HEK293 (cell line): ENCODE measurements around the gene SNRPD3.
A peak's percentile ranks its signal among the peaks of the same experiment; 100 is the strongest.

Source experiments
- CTCF ChIA-PET: fragments of 350-600 bp; formaldehyde crosslinking; extraction: SDS; loops from one replicate; lab custom pipeline; 2021; ENCODE audit warnings: antibody characterized with exemption; lab: Yijun Ruan, JAX
- POLR2A ChIA-PET: fragments of 300-600 bp; formaldehyde crosslinking; extraction: SDS; loops from one replicate; lab custom pipeline; 2020; ENCODE audit warnings: antibody characterized with exemption, inconsistent platforms; lab: Yijun Ruan, JAX
- H3K27ac ChIP-seq: fragments of 200-500 bp; sonication (Bioruptor generic); 2 replicates; pipeline ENCODE4 v1.5.1; 2014; ENCODE audit warnings: low read depth, low read length, control low read depth, inconsistent platforms; ENCODE audit errors: extremely low read depth
- H3K36me3 ChIP-seq, 2 experiments: fragments of 200-500 bp in 1 of 2; sonication (Bioruptor generic) in 1 of 2; 1 replicate in 1 of 2; 2 replicates in 1 of 2; pipeline ENCODE4 v1.5.1; 2014 to 2017; ENCODE audit warnings: inconsistent platforms in 2 of 2, low read length in 2 of 2; ENCODE audit not compliant: control insufficient read depth in 2 of 2, insufficient read depth in 1 of 2
- H3K4me1 ChIP-seq: fragments of 200-500 bp; sonication (Bioruptor generic); 2 replicates; pipeline ENCODE4 v1.5.1; 2014; ENCODE audit warnings: mild to moderate bottlenecking, low read length, inconsistent platforms; ENCODE audit not compliant: control insufficient read depth, insufficient read depth
- H3K4me3 ChIP-seq: 2 replicates; pipeline ENCODE4 v1.5.1; 2011; ENCODE audit warnings: low read depth, mild to moderate bottlenecking, control low read depth, low read length, moderate library complexity
- H3K9me3 ChIP-seq: fragments of 200-500 bp; sonication (Bioruptor generic); 2 replicates; pipeline ENCODE4 v1.5.1; 2014; ENCODE audit warnings: low read depth, low read length, inconsistent platforms; ENCODE audit not compliant: control insufficient read depth, insufficient read depth
- BCL11B ChIP-seq: fragments of 450-650 bp; formaldehyde crosslinking; IDR thresholded peaks from 2 replicates; pipeline ENCODE4 v1.5.1; 2016; ENCODE audit warnings: low read depth, missing biosample characterization, missing genetic modification characterization
- GLIS1 ChIP-seq: fragments of 450-650 bp; formaldehyde crosslinking; IDR thresholded peaks from 2 replicates; pipeline ENCODE4 v1.5.1; 2016; ENCODE audit warnings: missing biosample characterization, missing genetic modification characterization
- KLF1 ChIP-seq: fragments of 450-650 bp; formaldehyde crosslinking; IDR thresholded peaks from 2 replicates; pipeline ENCODE4 v1.5.1; 2016; ENCODE audit warnings: missing biosample characterization, missing genetic modification characterization
- ZBTB17 ChIP-seq: fragments of 450-650 bp; formaldehyde crosslinking; IDR thresholded peaks from 2 replicates; pipeline ENCODE4 v1.5.1; 2016; ENCODE audit warnings: missing biosample characterization, missing genetic modification characterization
- ZFP69B ChIP-seq: fragments of 450-650 bp; formaldehyde crosslinking; IDR thresholded peaks from 2 replicates; pipeline ENCODE4 v1.5.1; 2016; ENCODE audit warnings: missing biosample characterization, missing genetic modification characterization
- ZIC2 ChIP-seq: fragments of 450-650 bp; formaldehyde crosslinking; IDR thresholded peaks from 2 replicates; pipeline ENCODE4 v1.5.1; 2016; ENCODE audit warnings: missing biosample characterization, missing genetic modification characterization
- ZNF10 ChIP-seq: fragments of 450-650 bp; formaldehyde crosslinking; IDR thresholded peaks from 2 replicates; pipeline ENCODE4 v1.5.1; 2017; ENCODE audit warnings: missing biosample characterization, missing genetic modification characterization
- ZNF223 ChIP-seq: fragments of 450-650 bp; formaldehyde crosslinking; IDR thresholded peaks from 2 replicates; pipeline ENCODE4 v1.5.1; 2016; ENCODE audit warnings: missing biosample characterization, missing genetic modification characterization
- ZNF366 ChIP-seq: fragments of 450-650 bp; formaldehyde crosslinking; conservative IDR thresholded peaks from 2 replicates; pipeline ENCODE4 v1.5.1; 2016; ENCODE audit warnings: missing biosample characterization, missing genetic modification characterization
- ZNF404 ChIP-seq: fragments of 450-650 bp; formaldehyde crosslinking; IDR thresholded peaks from 2 replicates; pipeline ENCODE4 v1.5.1; 2017; ENCODE audit warnings: missing biosample characterization, missing genetic modification characterization
- ZNF585B ChIP-seq: fragments of 450-650 bp; formaldehyde crosslinking; IDR thresholded peaks from 2 replicates; pipeline ENCODE4 v1.5.1; 2016; ENCODE audit warnings: missing biosample characterization, missing genetic modification characterization
- ZNF621 ChIP-seq: fragments of 450-650 bp; formaldehyde crosslinking; IDR thresholded peaks from 2 replicates; pipeline ENCODE4 v1.5.1; 2017; ENCODE audit warnings: missing biosample characterization, missing genetic modification characterization
- ZNF623 ChIP-seq: fragments of 450-650 bp; formaldehyde crosslinking; IDR thresholded peaks from 2 replicates; pipeline ENCODE4 v1.5.1; 2016; ENCODE audit warnings: missing biosample characterization, missing genetic modification characterization
- ZNF660 ChIP-seq: fragments of 450-650 bp; IDR thresholded peaks from 2 replicates; pipeline ENCODE4 v1.5.1; 2018; ENCODE audit warnings: missing biosample characterization, mild to moderate bottlenecking, missing genetic modification characterization
- TF ChIP-seq, protein P1 (sequence below): fragments of 450-650 bp; IDR thresholded peaks from 2 replicates; pipeline ENCODE4 v1.5.1; 2018; ENCODE audit warnings: missing biosample characterization, mild to moderate bottlenecking, missing genetic modification characterization
- TF ChIP-seq, protein P2 (sequence below): fragments of 450-650 bp; formaldehyde crosslinking; IDR thresholded peaks from 2 replicates; pipeline ENCODE4 v1.5.1; 2017; ENCODE audit warnings: missing biosample characterization, missing genetic modification characterization
- TF ChIP-seq, protein P3 (sequence below): fragments of 450-650 bp; formaldehyde crosslinking; IDR thresholded peaks from 2 replicates; pipeline ENCODE4 v1.5.1; 2016; ENCODE audit warnings: missing biosample characterization, missing genetic modification characterization
- TF ChIP-seq, protein P4 (sequence below): fragments of 450-650 bp; formaldehyde crosslinking; conservative IDR thresholded peaks from 2 replicates; pipeline ENCODE4 v1.5.1; 2016; ENCODE audit warnings: low read depth, missing biosample characterization, missing genetic modification characterization

SNRPD3 gene

DNA sequence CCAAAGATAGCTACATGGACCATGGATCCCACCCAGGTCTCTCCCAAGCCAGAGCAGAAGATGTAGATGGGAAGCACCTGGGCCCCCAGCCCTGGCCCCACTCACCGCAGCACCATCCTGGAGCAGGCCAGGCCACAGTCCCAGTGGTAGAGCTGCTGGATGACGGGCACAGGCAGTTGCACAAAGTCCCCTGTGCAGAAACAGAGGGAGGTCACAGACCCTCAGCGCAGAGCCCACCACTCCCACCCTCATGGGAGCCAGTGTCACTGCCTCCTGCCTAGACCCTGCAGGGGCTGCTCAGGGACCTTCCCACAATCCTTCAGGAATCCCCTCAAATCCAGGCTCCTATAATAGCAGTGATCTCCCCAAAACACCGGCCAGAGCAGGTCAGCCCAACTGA lies 7.0 kb upstream of the SNRPD3 start (continued):
- TF ChIP-seq, protein P1, sequence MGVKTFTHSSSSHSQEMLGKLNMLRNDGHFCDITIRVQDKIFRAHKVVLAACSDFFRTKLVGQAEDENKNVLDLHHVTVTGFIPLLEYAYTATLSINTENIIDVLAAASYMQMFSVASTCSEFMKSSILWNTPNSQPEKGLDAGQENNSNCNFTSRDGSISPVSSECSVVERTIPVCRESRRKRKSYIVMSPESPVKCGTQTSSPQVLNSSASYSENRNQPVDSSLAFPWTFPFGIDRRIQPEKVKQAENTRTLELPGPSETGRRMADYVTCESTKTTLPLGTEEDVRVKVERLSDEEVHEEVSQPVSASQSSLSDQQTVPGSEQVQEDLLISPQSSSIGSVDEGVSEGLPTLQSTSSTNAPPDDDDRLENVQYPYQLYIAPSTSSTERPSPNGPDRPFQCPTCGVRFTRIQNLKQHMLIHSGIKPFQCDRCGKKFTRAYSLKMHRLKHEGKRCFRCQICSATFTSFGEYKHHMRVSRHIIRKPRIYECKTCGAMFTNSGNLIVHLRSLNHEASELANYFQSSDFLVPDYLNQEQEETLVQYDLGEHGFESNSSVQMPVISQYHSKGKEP: no peak
- TF ChIP-seq, all 188 proteins: peak for 0

DNA sequence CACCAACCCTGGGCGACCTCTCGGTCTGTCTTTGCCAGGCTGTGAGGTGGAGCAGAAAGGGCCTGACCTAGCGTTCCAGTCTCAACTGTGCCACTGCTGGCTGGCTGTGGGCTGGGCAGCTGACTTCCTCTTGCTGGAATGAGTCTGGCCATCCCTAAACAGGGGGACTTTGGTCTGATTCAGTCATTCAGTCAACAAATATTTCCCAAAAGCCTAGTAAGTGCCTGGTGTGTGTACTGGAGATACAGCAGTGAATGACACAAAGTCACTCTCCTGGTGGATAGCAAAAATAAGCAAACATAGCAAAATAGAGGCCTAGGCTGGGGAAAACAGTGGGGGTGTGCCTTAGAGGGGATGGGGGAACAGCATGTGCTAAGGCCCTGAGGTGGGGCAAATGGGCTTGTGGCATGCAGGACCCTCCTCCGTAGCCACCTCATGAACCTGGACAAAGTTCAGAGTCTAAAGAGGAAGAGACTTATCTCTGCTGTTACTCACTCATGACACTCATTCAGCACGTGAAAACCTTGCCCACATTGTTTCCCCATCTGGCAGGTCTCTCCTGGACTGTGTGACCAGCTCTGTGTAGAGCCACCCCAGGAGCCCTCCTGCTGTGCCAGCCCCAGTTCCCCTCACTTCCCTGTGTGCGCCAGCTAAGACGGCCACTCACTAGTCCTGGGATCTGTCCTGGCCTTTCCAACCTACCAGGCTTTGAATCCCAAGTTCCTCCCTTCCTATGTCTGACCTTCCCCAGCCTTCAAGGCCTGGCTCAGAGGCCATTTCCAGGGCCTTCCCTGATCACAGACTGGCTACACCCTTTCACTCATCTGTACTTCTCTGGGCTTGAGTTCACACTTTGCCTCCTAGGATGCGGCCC lies 5.5 kb upstream of the SNRPD3 start:
- ChIA-PET CTCF (no interaction called here), POLR2A (interaction anchor here (0.7 kb wide), 1 partner anchor 11 kb away, joined by 3 read pairs; no protein-coding TSS in a partner anchor)
- peaks cover 5% of the 10 kb centered on the region; the same call in 1 of the 2 replicates for H3K4me1 ChIP-seq
- no peak overlapping the region for H3K27ac ChIP-seq
- no peaks in the 10 kb centered on the region for H3K9me3 ChIP-seq
- no peak overlapping the region for H3K4me3 ChIP-seq
- TF ChIP-seq ZNF10 (tag by site-specific recombination) (no peak), ZBTB17 (tag by site-specific recombination) (no peak), ZIC2 (tag by site-specific recombination) (peak; percentile 41), GLIS1 (tag by site-specific recombination) (peak; percentile 47), ZNF585B (tag by site-specific recombination) (no peak), ZNF366 (tag by site-specific recombination) (no peak), ZNF623 (tag by site-specific recombination) (peak; percentile 85), ZNF404 (tag by site-specific recombination) (no peak), ZNF621 (no peak)
- peaks cover 0 to 64% of the 10 kb centered on the region in 2 experiments for H3K36me3 ChIP-seq

DNA sequence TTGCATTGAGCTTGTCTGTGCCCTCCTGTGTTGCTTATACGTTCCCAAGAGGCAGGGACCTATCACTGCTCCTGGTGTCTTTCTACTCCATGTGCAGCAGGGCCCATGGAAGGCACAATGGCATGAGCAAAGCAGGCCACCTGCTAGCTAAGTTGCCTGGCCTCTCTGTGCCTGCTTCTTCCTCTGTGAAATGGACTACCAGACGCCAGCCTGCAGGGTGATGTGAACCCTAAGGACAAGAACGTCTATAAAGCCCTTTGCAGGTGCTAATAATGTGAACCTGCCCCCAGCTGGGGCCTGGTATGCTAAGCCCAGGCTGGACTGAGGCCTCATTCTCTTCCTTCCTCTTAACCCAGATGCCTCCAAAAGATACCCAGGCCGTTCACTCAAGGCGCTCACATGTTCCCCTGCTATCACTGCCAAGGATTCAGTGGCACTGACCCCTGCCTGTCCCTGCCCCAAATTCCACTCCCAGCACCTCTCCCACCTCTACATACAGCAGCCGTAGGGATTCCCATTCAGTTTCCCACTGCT lies 4.8 kb upstream of the SNRPD3 start:
- no peaks in the 10 kb centered on the region for H3K9me3 ChIP-seq
- no peak overlapping the region for H3K27ac ChIP-seq
- no peak for TF ChIP-seq ZFP69B (tag by site-specific recombination)
- no peak for TF ChIP-seq ZNF223 (tag by site-specific recombination)
- no peak for TF ChIP-seq BCL11B (tag by site-specific recombination)
- TF ChIP-seq, protein P2, sequence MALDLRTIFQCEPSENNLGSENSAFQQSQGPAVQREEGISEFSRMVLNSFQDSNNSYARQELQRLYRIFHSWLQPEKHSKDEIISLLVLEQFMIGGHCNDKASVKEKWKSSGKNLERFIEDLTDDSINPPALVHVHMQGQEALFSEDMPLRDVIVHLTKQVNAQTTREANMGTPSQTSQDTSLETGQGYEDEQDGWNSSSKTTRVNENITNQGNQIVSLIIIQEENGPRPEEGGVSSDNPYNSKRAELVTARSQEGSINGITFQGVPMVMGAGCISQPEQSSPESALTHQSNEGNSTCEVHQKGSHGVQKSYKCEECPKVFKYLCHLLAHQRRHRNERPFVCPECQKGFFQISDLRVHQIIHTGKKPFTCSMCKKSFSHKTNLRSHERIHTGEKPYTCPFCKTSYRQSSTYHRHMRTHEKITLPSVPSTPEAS (tag by site-specific recombination): no peak
- TF ChIP-seq KLF1 (tag by site-specific recombination): no peak
- TF ChIP-seq ZNF660 (tag by site-specific recombination): no peak
- TF ChIP-seq, protein P3, sequence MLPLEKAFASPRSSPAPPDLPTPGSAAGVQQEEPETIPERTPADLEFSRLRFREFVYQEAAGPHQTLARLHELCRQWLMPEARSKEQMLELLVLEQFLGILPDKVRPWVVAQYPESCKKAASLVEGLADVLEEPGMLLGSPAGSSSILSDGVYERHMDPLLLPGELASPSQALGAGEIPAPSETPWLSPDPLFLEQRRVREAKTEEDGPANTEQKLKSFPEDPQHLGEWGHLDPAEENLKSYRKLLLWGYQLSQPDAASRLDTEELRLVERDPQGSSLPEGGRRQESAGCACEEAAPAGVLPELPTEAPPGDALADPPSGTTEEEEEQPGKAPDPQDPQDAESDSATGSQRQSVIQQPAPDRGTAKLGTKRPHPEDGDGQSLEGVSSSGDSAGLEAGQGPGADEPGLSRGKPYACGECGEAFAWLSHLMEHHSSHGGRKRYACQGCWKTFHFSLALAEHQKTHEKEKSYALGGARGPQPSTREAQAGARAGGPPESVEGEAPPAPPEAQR (tag by site-specific recombination): no peak
- TF ChIP-seq, protein P4, sequence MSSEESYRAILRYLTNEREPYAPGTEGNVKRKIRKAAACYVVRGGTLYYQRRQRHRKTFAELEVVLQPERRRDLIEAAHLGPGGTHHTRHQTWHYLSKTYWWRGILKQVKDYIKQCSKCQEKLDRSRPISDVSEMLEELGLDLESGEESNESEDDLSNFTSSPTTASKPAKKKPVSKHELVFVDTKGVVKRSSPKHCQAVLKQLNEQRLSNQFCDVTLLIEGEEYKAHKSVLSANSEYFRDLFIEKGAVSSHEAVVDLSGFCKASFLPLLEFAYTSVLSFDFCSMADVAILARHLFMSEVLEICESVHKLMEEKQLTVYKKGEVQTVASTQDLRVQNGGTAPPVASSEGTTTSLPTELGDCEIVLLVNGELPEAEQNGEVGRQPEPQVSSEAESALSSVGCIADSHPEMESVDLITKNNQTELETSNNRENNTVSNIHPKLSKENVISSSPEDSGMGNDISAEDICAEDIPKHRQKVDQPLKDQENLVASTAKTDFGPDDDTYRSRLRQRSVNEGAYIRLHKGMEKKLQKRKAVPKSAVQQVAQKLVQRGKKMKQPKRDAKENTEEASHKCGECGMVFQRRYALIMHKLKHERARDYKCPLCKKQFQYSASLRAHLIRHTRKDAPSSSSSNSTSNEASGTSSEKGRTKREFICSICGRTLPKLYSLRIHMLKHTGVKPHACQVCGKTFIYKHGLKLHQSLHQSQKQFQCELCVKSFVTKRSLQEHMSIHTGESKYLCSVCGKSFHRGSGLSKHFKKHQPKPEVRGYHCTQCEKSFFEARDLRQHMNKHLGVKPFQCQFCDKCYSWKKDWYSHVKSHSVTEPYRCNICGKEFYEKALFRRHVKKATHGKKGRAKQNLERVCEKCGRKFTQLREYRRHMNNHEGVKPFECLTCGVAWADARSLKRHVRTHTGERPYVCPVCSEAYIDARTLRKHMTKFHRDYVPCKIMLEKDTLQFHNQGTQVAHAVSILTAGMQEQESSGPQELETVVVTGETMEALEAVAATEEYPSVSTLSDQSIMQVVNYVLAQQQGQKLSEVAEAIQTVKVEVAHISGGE (tag by site-specific recombination): no peak
- peaks cover 5% of the 10 kb centered on the region; the same call in 1 of the 2 replicates for H3K4me1 ChIP-seq
- ChIA-PET CTCF (interaction anchor here (0.9 kb wide), 1 partner anchor 24 kb away, joined by 4 read pairs; no protein-coding TSS in a partner anchor), POLR2A (no interaction called here)
- H3K4me3 ChIP-seq: no peak overlapping the region
- H3K36me3 ChIP-seq: peaks cover 0 to 62% of the 10 kb centered on the region in 2 experiments
